Measurements from ENCODE around the gene KCNG2.

GRCh38 chr18:79862562-79862961, 64.8 kb downstream of the KCNG2 start:
- TF ChIP-seq EZH2 (IDR thresholded peaks at IDR 0.05; ENCODE audit: low read depth), result no peak
- TF ChIP-seq CTCF (conservative IDR thresholded peaks at IDR 0.05), result no peak
